C4-2B (cell line): Measurements from ENCODE around the gene ACKR2.

Experiments used
- CTCF ChIP-seq: fragments of 450-650 bp; conservative IDR thresholded peaks from 2 replicates; pipeline ENCODE4 v1.5.1; 2017; ENCODE audit warnings: mild to moderate bottlenecking
- ZFX ChIP-seq: fragments of 450-650 bp; IDR thresholded peaks from 2 replicates; pipeline ENCODE4 v1.6.1; 2017

- no peak for TF ChIP-seq CTCF
- TF ChIP-seq ZFX = no peak
These were observed 81.8 kb downstream of the ACKR2 start for GRCh38 chr3:42891042-42891441.
